GM12873 (cell line): ENCODE measurements around the gene ZNF101.
A peak's percentile ranks its signal among the peaks of the same experiment; 100 is the strongest.

Experiments
- TF ChIP-seq, protein P1 (sequence below): IDR thresholded peaks from 2 replicates; pipeline ENCODE4 v1.5.1; 2012; ENCODE audit warnings: low read depth, mild to moderate bottlenecking, moderate library complexity, low read length, control low read depth; ENCODE audit not compliant: insufficient read depth; ENCODE audit errors: missing control alignments

ZNF101 gene

GRCh38 chr19:19663256-19664120 lies 5.2 kb upstream of the ZNF101 start, which contains the start of gene ATP13A1:
Gene ATP13A1, minus strand, starts transcription at chr19:19663676. Its CDS starts 10 bp downstream, at chr19:19663666.
- TF ChIP-seq, protein P1, sequence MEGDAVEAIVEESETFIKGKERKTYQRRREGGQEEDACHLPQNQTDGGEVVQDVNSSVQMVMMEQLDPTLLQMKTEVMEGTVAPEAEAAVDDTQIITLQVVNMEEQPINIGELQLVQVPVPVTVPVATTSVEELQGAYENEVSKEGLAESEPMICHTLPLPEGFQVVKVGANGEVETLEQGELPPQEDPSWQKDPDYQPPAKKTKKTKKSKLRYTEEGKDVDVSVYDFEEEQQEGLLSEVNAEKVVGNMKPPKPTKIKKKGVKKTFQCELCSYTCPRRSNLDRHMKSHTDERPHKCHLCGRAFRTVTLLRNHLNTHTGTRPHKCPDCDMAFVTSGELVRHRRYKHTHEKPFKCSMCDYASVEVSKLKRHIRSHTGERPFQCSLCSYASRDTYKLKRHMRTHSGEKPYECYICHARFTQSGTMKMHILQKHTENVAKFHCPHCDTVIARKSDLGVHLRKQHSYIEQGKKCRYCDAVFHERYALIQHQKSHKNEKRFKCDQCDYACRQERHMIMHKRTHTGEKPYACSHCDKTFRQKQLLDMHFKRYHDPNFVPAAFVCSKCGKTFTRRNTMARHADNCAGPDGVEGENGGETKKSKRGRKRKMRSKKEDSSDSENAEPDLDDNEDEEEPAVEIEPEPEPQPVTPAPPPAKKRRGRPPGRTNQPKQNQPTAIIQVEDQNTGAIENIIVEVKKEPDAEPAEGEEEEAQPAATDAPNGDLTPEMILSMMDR = peak; percentile 34

DNA sequence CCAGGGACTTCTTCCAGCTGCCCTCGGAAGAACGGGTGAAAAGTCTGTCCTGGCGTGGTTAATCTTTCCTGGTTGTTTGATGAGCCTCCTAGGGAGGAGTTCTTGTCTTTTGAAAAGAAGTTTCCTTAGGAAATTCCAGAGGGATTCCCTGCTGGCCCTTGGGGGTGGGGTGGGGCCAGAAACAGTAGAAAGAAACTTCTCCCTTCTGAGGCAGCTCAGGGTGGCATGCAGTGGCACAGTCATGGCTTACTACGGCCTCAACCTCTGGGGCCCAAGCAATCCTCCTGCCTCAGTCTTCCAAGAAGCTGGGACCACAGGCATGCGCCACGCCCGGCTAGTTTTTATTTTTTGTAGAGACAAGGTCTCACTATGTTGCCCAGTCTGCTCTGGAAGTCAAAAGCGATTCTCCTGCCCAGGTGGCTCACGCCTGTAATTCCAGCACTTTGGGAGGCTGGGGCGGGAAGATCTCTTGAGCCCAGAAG lies 1.5 kb downstream of the ZNF101 start:
- TF ChIP-seq, protein P1 = no peak

GRCh38 chr19:19672816-19673215 lies 4.2 kb downstream of the ZNF101 start:
- TF ChIP-seq, protein P1 = no peak

- TF ChIP-seq, protein P1 = no peak
These were observed 5.7 kb downstream of the ZNF101 start for GRCh38 chr19:19674315-19674714.

GRCh38 chr19:19677579-19677978 lies 8.9 kb downstream of the ZNF101 start:
- TF ChIP-seq, protein P1 = no peak

- TF ChIP-seq, protein P1 = no peak
These were observed 10.8 kb downstream of the ZNF101 start for GRCh38 chr19:19679176-19680073.

DNA sequence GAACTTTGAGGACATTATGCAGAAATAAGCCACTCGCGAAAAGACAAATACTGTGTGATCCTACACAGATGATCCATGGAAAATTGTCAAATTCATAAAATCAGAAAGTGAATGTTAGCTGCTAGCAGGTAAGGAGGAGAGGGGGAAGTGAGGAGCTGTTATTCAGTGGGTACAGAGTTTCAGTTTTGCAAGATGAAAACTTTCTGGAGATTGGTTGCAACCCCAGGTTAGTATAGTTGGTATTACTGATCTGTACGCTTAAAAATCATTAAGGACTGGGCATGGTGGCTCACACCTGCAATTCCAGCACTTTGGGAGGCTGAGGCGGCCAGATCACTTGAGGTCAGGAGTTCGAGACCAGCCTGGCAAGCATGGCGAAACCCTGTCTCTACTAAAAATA lies 17.9 kb downstream of the ZNF101 start:
- TF ChIP-seq, protein P1 = no peak
